ENCODE results near the gene MUC15.

The MUC15 gene, protein sequence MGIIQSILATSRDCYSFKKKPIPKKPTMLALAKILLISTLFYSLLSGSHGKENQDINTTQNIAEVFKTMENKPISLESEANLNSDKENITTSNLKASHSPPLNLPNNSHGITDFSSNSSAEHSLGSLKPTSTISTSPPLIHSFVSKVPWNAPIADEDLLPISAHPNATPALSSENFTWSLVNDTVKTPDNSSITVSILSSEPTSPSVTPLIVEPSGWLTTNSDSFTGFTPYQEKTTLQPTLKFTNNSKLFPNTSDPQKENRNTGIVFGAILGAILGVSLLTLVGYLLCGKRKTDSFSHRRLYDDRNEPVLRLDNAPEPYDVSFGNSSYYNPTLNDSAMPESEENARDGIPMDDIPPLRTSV

DNA sequence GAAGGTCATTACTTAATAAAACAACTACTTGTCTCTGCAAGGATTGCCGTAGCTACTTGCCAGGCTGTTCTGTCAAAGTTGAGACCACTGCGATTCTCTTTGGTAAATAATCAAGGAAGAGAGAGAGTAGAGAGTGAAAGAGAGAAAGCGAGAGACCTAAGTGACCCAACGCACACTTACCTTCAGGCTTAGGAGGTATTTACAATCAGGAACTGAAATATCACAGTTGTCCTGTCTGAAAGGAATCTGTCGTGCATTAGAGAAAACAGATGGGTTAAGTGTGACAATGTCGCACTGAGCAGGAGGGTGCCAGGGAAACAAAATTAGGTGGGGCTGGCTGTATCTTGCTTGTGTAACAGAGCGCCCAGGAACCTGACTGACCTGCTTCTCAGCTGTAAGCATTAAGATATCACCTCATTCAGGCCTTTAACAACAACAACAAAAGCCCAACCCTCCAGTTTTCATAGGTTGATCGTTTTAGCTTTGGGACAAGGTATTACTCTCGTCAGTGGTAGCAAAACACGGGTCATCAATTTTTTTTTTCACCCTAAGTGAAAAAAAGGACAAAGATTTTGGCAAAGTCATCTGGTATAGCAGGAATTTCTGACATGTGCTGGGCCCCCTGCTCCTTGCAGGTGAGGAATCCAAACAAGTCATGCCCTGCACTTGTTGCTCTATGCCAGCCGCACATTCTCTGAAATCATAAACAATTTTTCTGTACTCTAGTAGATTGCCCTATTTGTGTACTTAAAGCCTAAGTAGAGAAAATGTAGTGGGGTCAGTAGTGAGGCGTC is at the start of gene MUC15:
Gene MUC15 (minus strand): TSS at position 403 of the 794 bp plus-strand sequence. CDS start 5,169 bp downstream, outside the sequence.
- DNase-seq (ENCODE audit: low spot score), result no peak
- TF ChIP-seq, protein P1, sequence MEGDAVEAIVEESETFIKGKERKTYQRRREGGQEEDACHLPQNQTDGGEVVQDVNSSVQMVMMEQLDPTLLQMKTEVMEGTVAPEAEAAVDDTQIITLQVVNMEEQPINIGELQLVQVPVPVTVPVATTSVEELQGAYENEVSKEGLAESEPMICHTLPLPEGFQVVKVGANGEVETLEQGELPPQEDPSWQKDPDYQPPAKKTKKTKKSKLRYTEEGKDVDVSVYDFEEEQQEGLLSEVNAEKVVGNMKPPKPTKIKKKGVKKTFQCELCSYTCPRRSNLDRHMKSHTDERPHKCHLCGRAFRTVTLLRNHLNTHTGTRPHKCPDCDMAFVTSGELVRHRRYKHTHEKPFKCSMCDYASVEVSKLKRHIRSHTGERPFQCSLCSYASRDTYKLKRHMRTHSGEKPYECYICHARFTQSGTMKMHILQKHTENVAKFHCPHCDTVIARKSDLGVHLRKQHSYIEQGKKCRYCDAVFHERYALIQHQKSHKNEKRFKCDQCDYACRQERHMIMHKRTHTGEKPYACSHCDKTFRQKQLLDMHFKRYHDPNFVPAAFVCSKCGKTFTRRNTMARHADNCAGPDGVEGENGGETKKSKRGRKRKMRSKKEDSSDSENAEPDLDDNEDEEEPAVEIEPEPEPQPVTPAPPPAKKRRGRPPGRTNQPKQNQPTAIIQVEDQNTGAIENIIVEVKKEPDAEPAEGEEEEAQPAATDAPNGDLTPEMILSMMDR (IDR thresholded peaks at IDR 0.05; ENCODE audit: borderline replicate concordance, control extremely low read depth, extremely low read depth, insufficient read depth, missing control alignments), result no peak
- in situ Hi-C loops (cut with MboI; ENCODE audit: low sequenced_read_pairs, unreplicated experiment), result no loop called here

GRCh38 chr11:26621132-26621531 is 49.1 kb upstream of the MUC15 start:
- no peak for DNase-seq (ENCODE audit: low spot score)

GRCh38 chr11:26620282-26621045 is 48.4 kb upstream of the MUC15 start:
- in situ Hi-C loops (cut with MboI; ENCODE audit: low sequenced_read_pairs, unreplicated experiment), result no loop called here
- TF ChIP-seq, protein P1 (IDR thresholded peaks at IDR 0.05; ENCODE audit: borderline replicate concordance, control extremely low read depth, extremely low read depth, insufficient read depth, missing control alignments), result no peak
- no peak for DNase-seq (ENCODE audit: low spot score)

More at GRCh38 chr11:26621132-26621531, 49.1 kb upstream of the MUC15 start:
- TF ChIP-seq, protein P1 (IDR thresholded peaks at IDR 0.05; ENCODE audit: borderline replicate concordance, control extremely low read depth, extremely low read depth, insufficient read depth, missing control alignments), result no peak
- in situ Hi-C loops (cut with MboI; ENCODE audit: low sequenced_read_pairs, unreplicated experiment), result no loop called here

DNA sequence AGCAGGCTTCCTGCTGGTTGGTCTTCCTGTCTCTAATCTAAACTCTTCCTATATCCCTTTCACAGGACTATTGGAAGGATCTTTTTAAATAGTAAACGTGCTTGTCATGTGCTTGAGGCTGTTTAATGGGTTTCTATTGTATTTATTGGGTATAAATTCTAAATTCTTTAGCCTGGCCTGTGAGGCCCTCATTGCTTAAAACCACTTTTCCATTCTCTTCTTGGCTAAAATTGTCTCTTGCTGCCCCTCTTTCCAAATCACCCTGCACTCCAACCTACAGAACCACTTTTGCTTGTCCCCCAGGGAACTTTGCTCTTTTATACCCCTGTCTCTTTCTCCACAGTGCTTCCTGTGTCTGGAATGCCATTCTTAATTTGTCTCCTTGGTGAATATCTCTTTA is 46.4 kb upstream of the MUC15 start:
- in situ Hi-C loops (cut with MboI; ENCODE audit: low sequenced_read_pairs, unreplicated experiment), result no loop called here
- no peak for DNase-seq (ENCODE audit: low spot score)
- TF ChIP-seq, protein P1 (IDR thresholded peaks at IDR 0.05; ENCODE audit: borderline replicate concordance, control extremely low read depth, extremely low read depth, insufficient read depth, missing control alignments), result no peak

- TF ChIP-seq, protein P1 (IDR thresholded peaks at IDR 0.05; ENCODE audit: borderline replicate concordance, control extremely low read depth, extremely low read depth, insufficient read depth, missing control alignments), result no peak
- DNase-seq (ENCODE audit: low spot score), result no peak
- in situ Hi-C loops (cut with MboI; ENCODE audit: low sequenced_read_pairs, unreplicated experiment), result no loop called here
Observed at GRCh38 chr11:26613759-26614158, 41.7 kb upstream of the MUC15 start.

DNA sequence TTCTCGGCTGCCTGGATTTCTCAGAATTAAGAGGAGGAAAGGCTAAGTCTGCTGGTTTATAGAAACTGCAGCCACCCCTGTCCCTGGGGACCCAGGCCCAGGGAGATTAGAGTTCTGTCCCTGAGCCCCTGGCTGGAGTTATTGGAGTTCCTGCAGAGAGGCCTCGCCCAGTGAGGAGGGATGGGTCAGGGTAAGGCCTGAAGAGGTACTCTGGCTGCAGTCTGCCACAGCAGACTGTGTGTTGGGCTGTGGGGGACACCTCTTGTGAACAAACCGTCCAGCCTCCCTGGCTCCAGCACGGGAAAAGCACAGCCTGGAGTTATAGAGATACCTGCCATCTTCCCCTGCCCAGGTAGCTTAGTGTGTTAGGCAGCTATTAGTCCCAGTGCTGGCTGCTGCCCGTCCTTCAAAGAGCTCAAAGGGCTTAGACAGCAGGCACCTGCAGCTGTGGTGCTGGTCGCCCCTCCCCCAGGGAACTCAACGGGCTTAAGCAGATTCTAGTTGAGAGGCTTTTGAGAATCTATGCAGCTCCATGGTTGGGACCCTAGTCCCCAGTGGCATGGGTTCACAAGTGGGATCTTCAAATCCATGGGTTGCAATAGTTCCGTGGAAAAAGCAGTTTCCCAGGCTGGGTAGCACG is 36.6 kb upstream of the MUC15 start:
- in situ Hi-C loops (cut with MboI; ENCODE audit: low sequenced_read_pairs, unreplicated experiment), result no loop called here
- DNase-seq (ENCODE audit: low spot score), result no peak
- TF ChIP-seq, protein P1 (IDR thresholded peaks at IDR 0.05; ENCODE audit: borderline replicate concordance, control extremely low read depth, extremely low read depth, insufficient read depth, missing control alignments), result no peak
